Body of pancreas (tissue), 4 donors: ENCODE measurements around the gene ZNF541. TPM values are rescaled to one million over a fixed set of nuclear protein-coding genes. Genes with fewer than 3 reads are reported as not detected.

Source experiments
- ATAC-seq: fragments of 150-250 bp; one replicate; pipeline ENCODE4 v1.9.1; 2016
- DNase-seq, 4 donors: peaks; one replicate each; pipeline ENCODE4 v3.0.0-alpha.2; 2019
- H3K27ac ChIP-seq, 4 donors: fragments of 200-600 bp; sonication (generic); 1 replicate in 3 of 4; 2 replicates in 1 of 4; pipeline versions ENCODE4 v1.5.1 to v1.6.1; 2016 to 2019; ENCODE audit warnings: mild to moderate bottlenecking in 1 of 4, mixed read lengths in 1 of 4, moderate library complexity in 1 of 4
- H3K27me3 ChIP-seq, 2 donors: fragments of 200-600 bp; sonication (generic); one replicate each; pipeline ENCODE4 v1.6.0; 2016; ENCODE audit warnings: mild to moderate bottlenecking in 1 of 2
- H3K36me3 ChIP-seq, 2 donors: fragments of 200-600 bp; sonication (generic); replicated peaks in 1 of 2; 2 replicates each; pipeline ENCODE4 v1.5.1; 2016; ENCODE audit warnings: low read depth in 2 of 2; ENCODE audit not compliant: insufficient read depth in 1 of 2
- H3K4me1 ChIP-seq: fragments of 200-600 bp; sonication (generic); one replicate; pipeline ENCODE4 v1.6.0; 2016
- H3K4me3 ChIP-seq, 2 donors: fragments of 200-600 bp; sonication (generic); 1 replicate in 1 of 2; 2 replicates in 1 of 2; pipeline ENCODE4 v1.5.1; 2016 to 2019
- H3K9me3 ChIP-seq, 3 donors: fragments of 200-600 bp; sonication (generic); 1 replicate in 2 of 3; 2 replicates in 1 of 3; pipeline ENCODE4 v1.5.1; 2016
- POLR2A ChIP-seq, 3 donors: fragments of 450-650 bp; IDR thresholded peaks; one replicate each; pipeline ENCODE4 v1.6.1; 2016; ENCODE audit warnings: antibody characterized with exemption in 3 of 3, mild to moderate bottlenecking in 2 of 3
- WGBS, 2 donors: methylation state at CpG; one replicate each; pipeline ENCODE4 v1.1.5; 2017; 5-methylcytosine and 5-hydroxymethylcytosine counted together
- intact Hi-C: fragments of 100-400 bp; cut with DNase I; formaldehyde crosslinking; loops from one replicate; pipeline ENCODE4 v1.15.1; 2023
- total RNA-seq, 2 donors: library from RNA; depleted of rRNA; stranded (reverse); fragments of >200 nt; gene quantifications; one replicate each; pipeline ENCODE4 v1.1.0, GENCODE V29; 2016
- TF ChIP-seq, protein P1 (sequence below), 7 experiments: fragments of 450-650 bp in 4 of 7; fragments of 200-600 bp in 3 of 7; sonication (generic) in 3 of 7; IDR thresholded peaks; one replicate each; pipeline ENCODE4 v1.5.1; 2016 to 2019; ENCODE audit warnings: antibody characterized with exemption in 7 of 7

Gene ZNF541
- total RNA-seq, 2 donors from 2014 or later = under 0.01 TPM; not detected in 1

DNA sequence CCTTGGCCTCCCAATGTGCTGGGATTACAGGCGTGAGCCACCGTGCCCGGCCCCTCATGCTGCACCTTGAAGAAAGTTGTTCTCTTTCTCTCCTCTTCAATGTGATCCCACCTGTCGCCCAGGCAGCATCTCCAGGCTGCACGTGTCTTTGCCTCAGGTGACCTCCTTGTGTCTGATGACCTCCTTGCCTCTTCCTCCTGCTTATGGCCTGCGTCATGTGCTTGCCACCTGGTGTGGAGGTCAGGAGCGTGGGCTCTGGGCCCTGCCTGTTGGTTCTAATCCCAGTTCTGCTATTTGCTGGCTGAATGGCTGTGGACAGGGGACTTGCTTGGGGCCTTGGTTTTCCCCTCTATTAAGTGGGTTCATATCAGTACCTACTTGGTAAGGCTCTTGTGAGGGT lies 42.3 kb upstream of the ZNF541 start:
- ATAC-seq (no peak), DNase-seq (no peak)
- H3K9me3 ChIP-seq = no peaks in the 10 kb centered on the region
- no peaks in the 10 kb centered on the region for H3K27me3 ChIP-seq
- 85 to 87% methylated on average over 7 of the region's 7 CpGs for WGBS, 2 donors
- no peak overlapping the region for H3K4me3 ChIP-seq
- intact Hi-C loops = no loop called here
- no peak for TF ChIP-seq POLR2A (IDR thresholded peaks at IDR 0.05)
- TF ChIP-seq, protein P1, sequence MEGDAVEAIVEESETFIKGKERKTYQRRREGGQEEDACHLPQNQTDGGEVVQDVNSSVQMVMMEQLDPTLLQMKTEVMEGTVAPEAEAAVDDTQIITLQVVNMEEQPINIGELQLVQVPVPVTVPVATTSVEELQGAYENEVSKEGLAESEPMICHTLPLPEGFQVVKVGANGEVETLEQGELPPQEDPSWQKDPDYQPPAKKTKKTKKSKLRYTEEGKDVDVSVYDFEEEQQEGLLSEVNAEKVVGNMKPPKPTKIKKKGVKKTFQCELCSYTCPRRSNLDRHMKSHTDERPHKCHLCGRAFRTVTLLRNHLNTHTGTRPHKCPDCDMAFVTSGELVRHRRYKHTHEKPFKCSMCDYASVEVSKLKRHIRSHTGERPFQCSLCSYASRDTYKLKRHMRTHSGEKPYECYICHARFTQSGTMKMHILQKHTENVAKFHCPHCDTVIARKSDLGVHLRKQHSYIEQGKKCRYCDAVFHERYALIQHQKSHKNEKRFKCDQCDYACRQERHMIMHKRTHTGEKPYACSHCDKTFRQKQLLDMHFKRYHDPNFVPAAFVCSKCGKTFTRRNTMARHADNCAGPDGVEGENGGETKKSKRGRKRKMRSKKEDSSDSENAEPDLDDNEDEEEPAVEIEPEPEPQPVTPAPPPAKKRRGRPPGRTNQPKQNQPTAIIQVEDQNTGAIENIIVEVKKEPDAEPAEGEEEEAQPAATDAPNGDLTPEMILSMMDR (IDR thresholded peaks at IDR 0.05) = no peak
- H3K4me1 ChIP-seq = peaks cover 42% of the 10 kb centered on the region
- H3K36me3 ChIP-seq = no peaks in the 10 kb centered on the region
- no peak overlapping the region for H3K27ac ChIP-seq

DNA sequence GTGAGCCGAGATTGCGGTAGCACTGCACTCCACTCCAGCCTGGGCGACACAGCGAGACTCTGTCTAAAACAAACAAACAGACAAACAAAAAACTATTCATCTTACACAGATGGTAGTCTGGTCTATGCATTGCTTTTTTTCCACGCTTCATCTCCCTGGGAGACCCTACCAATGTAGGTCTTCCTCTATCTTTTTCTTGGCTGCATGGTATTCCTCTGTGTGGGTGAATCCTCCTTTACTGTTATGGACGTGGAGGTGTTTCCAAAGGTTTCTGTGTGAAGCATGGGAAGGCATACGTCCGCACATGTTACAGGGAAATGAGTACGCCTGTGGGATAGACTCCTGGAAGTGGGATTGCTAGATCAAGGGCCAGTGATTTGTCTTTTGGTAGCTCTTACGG lies 41.6 kb upstream of the ZNF541 start:
- Histone ChIP-seq H3K9me3 (no peaks in the 10 kb centered on the region), H3K4me1 (peaks cover 42% of the 10 kb centered on the region), H3K27me3 (no peaks in the 10 kb centered on the region), H3K27ac (no peak overlapping the region), H3K4me3 (no peak overlapping the region), H3K36me3 (no peaks in the 10 kb centered on the region)
- WGBS, 2 donors = 94 to 98% methylated on average over 10 of the region's 10 CpGs
- DNase-seq (no peak), ATAC-seq (no peak)
- intact Hi-C loops = loop anchor here (5.0 kb wide), 1 partner anchor 38 kb away; no protein-coding TSS in a partner anchor
- TF ChIP-seq POLR2A (IDR thresholded peaks at IDR 0.05) = no peak
- TF ChIP-seq, protein P1 (IDR thresholded peaks at IDR 0.05) = no peak

DNA sequence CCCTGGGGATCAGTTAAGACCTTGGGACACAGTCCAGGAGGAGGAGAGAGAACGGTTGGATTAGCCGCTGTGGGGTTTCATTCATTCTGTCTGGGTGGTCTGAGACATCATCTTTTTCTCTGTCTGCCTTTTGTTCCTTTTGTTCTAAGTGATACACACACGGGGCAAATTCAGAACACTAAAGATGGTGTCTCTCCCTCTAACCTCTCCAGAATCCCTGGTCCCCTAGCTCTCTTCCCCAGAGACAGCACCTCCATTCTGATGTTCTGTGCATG lies 41.0 kb upstream of the ZNF541 start:
- TF ChIP-seq, protein P1 (IDR thresholded peaks at IDR 0.05) = no peak
- TF ChIP-seq POLR2A (IDR thresholded peaks at IDR 0.05) = no peak
- Histone ChIP-seq H3K27me3 (no peaks in the 10 kb centered on the region), H3K9me3 (no peaks in the 10 kb centered on the region), H3K36me3 (no peaks in the 10 kb centered on the region), H3K4me3 (no peak overlapping the region), H3K4me1 (peaks cover 38% of the 10 kb centered on the region), H3K27ac (no peak overlapping the region)
- intact Hi-C loops = loop anchor here (5.0 kb wide), 1 partner anchor 38 kb away; no protein-coding TSS in a partner anchor
- no peak for ATAC-seq
- no peak for DNase-seq
- 45 to 54% methylated on average over 3 of the region's 3 CpGs for whole genome bisulfite sequencing, 2 donors

DNA sequence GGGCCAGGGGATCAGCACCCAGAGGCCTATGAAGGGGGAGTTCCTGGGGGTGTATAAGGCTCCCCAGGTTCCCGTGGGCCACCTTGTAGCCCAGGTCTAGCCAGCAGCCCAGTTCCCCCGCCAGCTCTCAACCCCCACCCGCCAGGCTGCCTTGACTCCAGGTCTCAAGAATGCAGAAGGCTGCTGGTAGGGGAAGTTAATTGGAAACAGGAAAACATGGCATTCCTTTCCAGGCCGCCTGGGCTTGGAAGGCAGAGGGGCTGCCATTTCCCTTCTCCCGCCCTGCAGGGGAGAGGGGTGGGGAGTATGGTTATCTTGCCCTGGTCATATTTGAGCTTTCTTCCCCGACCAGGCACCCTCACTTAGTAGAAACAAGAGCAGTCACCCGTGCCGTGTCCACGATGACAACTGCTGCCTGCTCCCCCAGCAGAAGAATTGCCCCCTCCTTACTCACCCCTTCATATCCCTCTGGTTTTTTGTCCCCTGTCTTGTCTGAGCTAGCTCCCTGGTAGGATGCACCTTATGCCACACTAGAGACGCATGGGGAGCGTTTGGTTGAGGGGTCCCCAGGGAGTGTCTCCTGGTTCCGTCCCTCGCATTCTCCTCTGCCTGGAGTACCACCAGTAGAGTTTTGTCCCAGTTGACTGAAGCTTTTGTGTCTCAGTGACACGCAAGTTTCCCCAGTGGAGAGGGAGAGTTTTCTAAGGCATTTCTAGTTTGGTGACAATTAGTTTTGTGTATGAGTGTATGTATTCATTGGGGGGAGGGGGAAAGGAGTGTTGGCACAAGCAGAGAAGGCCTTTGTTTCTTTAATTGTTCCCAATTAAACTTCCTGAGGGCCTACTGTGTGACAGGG lies 40.4 kb upstream of the ZNF541 start:
- Histone ChIP-seq H3K27me3 (no peaks in the 10 kb centered on the region), H3K9me3 (no peaks in the 10 kb centered on the region), H3K4me1 (peaks cover 32% of the 10 kb centered on the region), H3K4me3 (no peak overlapping the region), H3K36me3 (no peaks in the 10 kb centered on the region), H3K27ac (peak overlapping the region in 1 of 4 donors; percentile 26)
- ATAC-seq (no peak), DNase-seq (no peak)
- 72 to 88% methylated on average over 14 of the region's 14 CpGs for WGBS, 2 donors
- no peak for TF ChIP-seq POLR2A (IDR thresholded peaks at IDR 0.05)
- TF ChIP-seq, protein P1 (IDR thresholded peaks at IDR 0.05) = no peak
- intact Hi-C loops = loop anchor here (5.0 kb wide), 1 partner anchor 39 kb away; no protein-coding TSS in a partner anchor
